ENCODE results near the gene RPS18.
"Not testable (repeated sequence)": the region's sequence is repeated elsewhere in the genome, so short reads cannot be mapped to it uniquely, and the experiment has no call there.

Gene RPS18

GRCh38 chr6:33272275-33273128 is 627 bp downstream of the RPS18 start:
- no peak for DNase-seq (ENCODE audit: low read depth, low spot score)

GRCh38 chr6:33273129-33273923 is 1.5 kb downstream of the RPS18 start:
- no peak for DNase-seq (ENCODE audit: low read depth, low spot score)

GRCh38 chr6:33273924-33274902 is 2.3 kb downstream of the RPS18 start:
- DNase-seq (ENCODE audit: low read depth, low spot score) = no peak

DNA sequence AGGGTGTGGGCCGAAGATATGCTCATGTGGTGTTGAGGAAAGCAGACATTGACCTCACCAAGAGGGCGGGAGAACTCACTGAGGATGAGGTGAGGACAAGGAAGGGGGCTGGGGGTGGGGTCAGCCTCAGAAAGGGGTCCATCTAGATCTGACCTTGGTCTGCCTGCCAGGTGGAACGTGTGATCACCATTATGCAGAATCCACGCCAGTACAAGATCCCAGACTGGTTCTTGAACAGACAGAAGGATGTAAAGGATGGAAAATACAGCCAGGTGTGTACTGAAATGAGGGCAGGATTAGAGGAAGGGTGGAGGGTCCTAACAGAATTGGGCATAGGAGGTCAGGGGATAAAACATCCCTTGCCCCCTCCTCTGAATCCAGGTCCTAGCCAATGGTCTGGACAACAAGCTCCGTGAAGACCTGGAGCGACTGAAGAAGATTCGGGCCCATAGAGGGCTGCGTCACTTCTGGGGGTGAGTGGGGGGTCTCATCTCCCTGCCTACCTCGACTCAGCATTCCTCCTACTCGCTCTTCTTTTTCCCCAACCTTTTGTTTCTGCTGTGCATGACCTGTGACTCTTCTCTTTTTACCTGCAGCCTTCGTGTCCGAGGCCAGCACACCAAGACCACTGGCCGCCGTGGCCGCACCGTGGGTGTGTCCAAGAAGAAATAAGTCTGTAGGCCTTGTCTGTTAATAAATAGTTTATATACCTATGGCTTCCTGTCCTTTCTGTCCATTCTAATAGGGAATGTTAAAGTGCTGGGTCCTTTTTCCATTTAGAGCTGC is 4.1 kb downstream of the RPS18 start:
- not testable (repeated sequence) for DNase-seq (ENCODE audit: low read depth, low spot score)

- no peak for DNase-seq (ENCODE audit: low read depth, low spot score)
Observed at GRCh38 chr6:33276581-33276863, 4.6 kb downstream of the RPS18 start.

DNA sequence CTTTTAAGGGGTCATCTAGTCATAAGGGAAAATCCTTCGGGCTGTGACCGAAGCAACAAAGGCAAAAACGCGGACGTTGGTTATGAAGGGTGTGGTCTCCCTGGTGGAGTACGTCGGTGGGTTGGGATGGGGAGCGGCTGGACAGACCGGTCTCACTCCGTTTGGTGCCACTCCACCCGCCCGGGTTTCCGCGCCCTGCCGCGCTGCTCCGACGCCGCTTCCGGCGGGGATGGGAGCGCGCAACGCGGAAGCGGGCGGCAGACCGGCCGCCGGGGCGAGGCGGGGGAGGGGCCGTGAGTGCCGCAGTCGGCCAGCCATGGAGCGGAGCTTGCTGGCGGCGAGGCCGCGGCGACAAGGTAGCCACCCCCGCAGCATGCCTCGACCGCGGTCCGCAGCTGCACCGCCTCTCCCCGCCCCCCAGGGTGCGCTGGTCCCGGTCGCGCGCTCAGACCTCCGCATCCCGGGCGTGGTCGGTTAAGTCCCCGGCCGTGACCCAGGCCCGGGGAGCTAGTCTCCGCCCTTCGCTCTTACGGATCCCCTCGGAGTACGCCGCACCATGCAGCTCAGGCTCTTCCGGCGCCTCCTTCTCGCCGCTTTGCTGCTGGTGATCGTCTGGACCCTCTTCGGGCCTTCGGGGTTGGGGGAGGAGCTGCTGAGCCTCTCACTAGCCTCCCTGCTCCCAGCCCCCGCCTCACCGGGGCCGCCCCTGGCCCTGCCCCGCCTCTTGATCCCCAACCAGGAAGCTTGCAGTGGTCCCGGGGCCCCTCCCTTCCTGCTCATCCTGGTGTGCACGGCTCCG is 5.2 kb downstream of the RPS18 start, which contains the start of gene B3GALT4:
Gene B3GALT4 (plus strand): TSS at position 260 of the 799 bp plus-strand sequence. CDS start 297 bp downstream, at position 557.
- DNase-seq (ENCODE audit: low read depth, low spot score) = peak; percentile 39

GRCh38 chr6:33277663-33278391 is 6.0 kb downstream of the RPS18 start:
- no peak for DNase-seq (ENCODE audit: low read depth, low spot score)

DNA sequence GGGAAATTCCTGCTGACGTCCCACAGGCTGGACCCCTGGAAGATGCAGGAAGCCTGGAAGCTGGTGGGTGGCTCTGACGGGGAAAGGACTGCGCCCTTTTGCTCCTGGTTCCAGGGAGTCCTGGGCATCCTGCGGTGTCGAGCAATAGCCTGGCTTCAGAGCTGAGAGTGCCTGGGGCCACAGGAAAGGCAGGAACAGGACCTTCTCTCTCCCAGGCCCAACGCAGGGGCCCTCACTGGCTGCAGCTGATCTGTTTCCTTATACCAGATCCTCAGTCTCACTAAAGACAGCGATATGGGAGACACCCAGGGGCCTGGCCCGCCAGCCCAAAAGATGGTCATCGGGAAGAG is 6.5 kb downstream of the RPS18 start:
- DNase-seq (ENCODE audit: low read depth, low spot score) = no peak

DNA sequence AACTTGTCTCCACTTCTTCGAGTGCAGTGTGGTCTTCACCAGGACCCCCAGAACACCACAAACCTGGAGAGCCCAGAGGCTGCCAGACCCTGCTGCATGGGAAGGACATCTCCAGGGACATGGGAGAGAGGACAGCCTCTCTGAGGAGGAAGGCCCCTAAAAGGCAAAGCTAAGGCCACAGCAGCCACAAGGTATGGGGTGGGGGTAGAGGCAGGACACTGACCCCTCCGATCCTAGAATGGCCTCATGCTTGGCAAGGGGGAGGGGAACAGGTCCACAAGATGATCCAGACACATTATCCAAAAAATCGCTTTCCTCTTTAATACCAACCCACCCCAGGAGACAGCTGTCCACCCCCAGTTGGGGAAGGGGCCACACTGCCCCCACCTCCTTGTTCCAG is 6.9 kb downstream of the RPS18 start:
- DNase-seq (ENCODE audit: low read depth, low spot score) = no peak

- no peak for DNase-seq (ENCODE audit: low read depth, low spot score)
Observed at GRCh38 chr6:33279257-33279695, 7.4 kb downstream of the RPS18 start.

GRCh38 chr6:33279971-33280511 is 8.2 kb downstream of the RPS18 start:
- no peak for DNase-seq (ENCODE audit: low read depth, low spot score)

DNA sequence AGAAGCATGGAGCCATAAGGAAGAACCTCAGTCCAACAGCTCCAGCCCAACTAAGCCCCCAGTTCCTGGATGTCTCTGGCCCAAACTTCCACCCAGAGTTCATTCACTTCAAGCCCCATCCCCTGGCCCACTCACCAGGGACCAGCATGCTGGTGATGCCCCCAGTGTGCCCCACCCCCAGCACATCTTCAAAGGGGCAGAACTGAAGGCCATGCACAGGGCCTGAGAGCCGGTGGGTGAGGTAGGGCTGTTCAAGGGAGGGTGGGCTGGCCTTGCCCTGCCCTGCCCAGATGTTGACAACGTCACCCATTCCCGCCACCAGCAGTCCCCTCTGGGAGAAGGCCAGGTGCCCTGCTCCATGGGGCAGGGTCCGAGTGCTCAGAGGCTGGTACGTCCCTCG is 8.7 kb downstream of the RPS18 start:
- DNase-seq (ENCODE audit: low read depth, low spot score) = no peak

- DNase-seq (ENCODE audit: low read depth, low spot score) = not testable (repeated sequence)
Observed at GRCh38 chr6:33285214-33285613, 13.3 kb downstream of the RPS18 start.

- DNase-seq (ENCODE audit: low read depth, low spot score) = no peak
Observed at GRCh38 chr6:33286946-33287914, 15.4 kb downstream of the RPS18 start.

- DNase-seq (ENCODE audit: low read depth, low spot score) = no peak
Observed at GRCh38 chr6:33288141-33288920, 16.5 kb downstream of the RPS18 start.

GRCh38 chr6:33288921-33289783 is 17.3 kb downstream of the RPS18 start, which contains the start of the genes PFDN6 and WDR46:
Gene PFDN6 (plus strand): TSS chr6:33289601. CDS start chr6:33289857, 256 bp downstream.
Gene WDR46 (minus strand): TSS chr6:33289239. CDS start chr6:33289170, 69 bp downstream.
- peak; percentile 73 for DNase-seq (ENCODE audit: low read depth, low spot score)

Measured in activated CD4-positive, CD25-positive, alpha-beta regulatory T cell treated with anti-CD3 and anti-CD28 coated beads, Interleukin-2, amount 50 U/mL, for 16 hours (primary cell).